Measurements from ENCODE around the gene ID3. TPM values are rescaled to one million over a fixed set of nuclear protein-coding genes. Genes with fewer than 3 reads are reported as not detected.

ID3 gene
- total RNA-seq, 1 experiment from 2014 or later: 119 TPM

- Histone ChIP-seq H2BK5ac (ENCODE audit: insufficient read length, low read length) (no peak overlapping the region), H3K4me1 (ENCODE audit: insufficient read depth, low read length) (no peaks in the 10 kb centered on the region), H3T11ph (ENCODE audit: low read length) (no peak overlapping the region), H4K5ac (ENCODE audit: insufficient read length, low read depth, low read length) (no peak overlapping the region), H3K23me2 (ENCODE audit: insufficient read length, low read depth, low read length, poor library complexity, severe bottlenecking) (no peaks in the 10 kb centered on the region), H3K9ac (ENCODE audit: extremely low read depth, insufficient read length, low read length) (no peak overlapping the region), H3K14ac (ENCODE audit: insufficient read depth, low read length) (no peak overlapping the region), H2BK20ac (ENCODE audit: low read depth, low read length, poor library complexity, severe bottlenecking) (no peak overlapping the region), H3K18ac (ENCODE audit: insufficient read length, low read depth, low read length) (no peak overlapping the region), H3K23ac (ENCODE audit: insufficient read length, low read depth, low read length) (no peak overlapping the region), H2BK120ac (ENCODE audit: low read depth, low read length, poor library complexity, severe bottlenecking) (no peak overlapping the region), H3K27me3 (ENCODE audit: insufficient read depth, low read length) (no peaks in the 10 kb centered on the region), H3K56ac (ENCODE audit: insufficient read length, low read depth, low read length) (no peak overlapping the region), H2AK5ac (ENCODE audit: insufficient read length, low read length) (no peak overlapping the region), H3K79me2 (ENCODE audit: insufficient read depth, low read length) (no peaks in the 10 kb centered on the region), H2BK15ac (ENCODE audit: low read depth, low read length) (no peak overlapping the region), H2AFZ (ENCODE audit: low read length) (no peak overlapping the region), H4K91ac (ENCODE audit: insufficient read length, low read depth, low read length) (no peak overlapping the region), H4K8ac (replicated peaks; ENCODE audit: insufficient read length, low read depth, low read length) (no peak overlapping the region), H2BK12ac (ENCODE audit: insufficient read length, low read depth, low read length) (no peak overlapping the region), H3K4me2 (ENCODE audit: insufficient read depth, insufficient read length, low read length) (no peak overlapping the region), H3K27ac (ENCODE audit: insufficient read length, low read depth, low read length) (no peak overlapping the region), H3K9me3 (ENCODE audit: control insufficient read depth, low read depth, low read length) (no peaks in the 10 kb centered on the region), H3K4ac (ENCODE audit: low read depth, low read length) (no peak overlapping the region), H3K79me1 (ENCODE audit: insufficient read depth, low read depth, low read length, poor library complexity, severe bottlenecking) (no peaks in the 10 kb centered on the region), H4K20me1 (ENCODE audit: control insufficient read depth, insufficient read depth, insufficient read length) (no peaks in the 10 kb centered on the region)
- WGBS (ENCODE audit: extremely low coverage, insufficient read length, low lambda C conversion rate): no CpG with 5 or more reads among the region's 15 CpGs
- peaks cover 3% of the 10 kb centered on the region in 2 experiments; a peak in 3 of 4 replicates for H3K4me1 Mint-ChIP-seq
- no peak for TF ChIP-seq CTCF (conservative IDR thresholded peaks at IDR 0.05)
- H3K27ac Mint-ChIP-seq: peak overlapping the region in 1 of 3 experiments; percentile 29; a peak in 1 of 7 replicates
- no peak overlapping the region for H3K4me3 Mint-ChIP-seq
- H3K36me3 Mint-ChIP-seq (ENCODE audit: insufficient read depth in 1 of 3, low read depth in 3 of 3): peaks cover 6 to 25% (median 23%) of the 10 kb centered on the region in 3 experiments; a peak in 6 of 7 replicates
- DNase-seq: no peak
- H3K27me3 Mint-ChIP-seq (ENCODE audit: low read depth): no peaks in the 10 kb centered on the region
- no peaks in the 10 kb centered on the region for H3K9me3 Mint-ChIP-seq
These were observed 49.4 kb downstream of the ID3 start for GRCh38 chr1:23509896-23510295.

Other genes with a start within 250 kb of the ID3 start
- gene HNRNPR, start 215.2 kb downstream of the ID3 start, total RNA-seq (2021): 196 and 197 TPM in 2 replicates
- gene ZNF436, start 189.7 kb downstream of the ID3 start, total RNA-seq (2021): 0.44 and 0.52 TPM in 2 replicates
- gene TCEA3, start 134.8 kb downstream of the ID3 start, total RNA-seq (2021): 0.29 and 0.37 TPM in 2 replicates
- 25.9 and 26.7 TPM in 2 replicates for gene ASAP3, start 75.3 kb downstream of the ID3 start, total RNA-seq (2021)
- gene E2F2, start 28.3 kb downstream of the ID3 start, total RNA-seq (2021): 5.1 TPM in 2 replicates
- 1,617 and 1,618 TPM in 2 replicates for gene RPL11, start 132.3 kb upstream of the ID3 start, total RNA-seq (2021)
- 66.2 and 69.0 TPM in 2 replicates for gene ELOA, start 184.0 kb upstream of the ID3 start, total RNA-seq (2021)
- 91.2 and 92.0 TPM in 2 replicates for gene PITHD1, start 218.9 kb upstream of the ID3 start, total RNA-seq (2021)
- gene LYPLA2, start 231.6 kb upstream of the ID3 start, total RNA-seq (2021): 118 and 125 TPM in 2 replicates
- gene GALE, start 241.3 kb upstream of the ID3 start, total RNA-seq (2021): 35.1 and 36.0 TPM in 2 replicates